Adrenal gland (tissue), 12 donors: Measurements from ENCODE around the gene BCL3. TPM values are rescaled to one million over a fixed set of nuclear protein-coding genes. Genes with fewer than 3 reads are reported as not detected.

ENCODE experiments used
- DNase-seq, 7 donors: peaks; one replicate each; pipeline ENCODE4 v3.0.0-alpha.2; 2019 to 2020
- H3K27ac ChIP-seq, 5 donors: fragments of 200-600 bp; sonication (generic) in 4 of 5; 1 replicate in 3 of 5; 2 replicates in 2 of 5; pipeline versions ENCODE4 v1.5.1 to v1.8.0; 2016 to 2020; ENCODE audit warnings: mild to moderate bottlenecking in 1 of 5
- H3K27me3 ChIP-seq: fragments of 200-600 bp; 2 replicates; pipeline ENCODE4 v1.8.0; 2021
- H3K36me3 ChIP-seq, 2 donors: fragments of 200-600 bp; replicated peaks in 1 of 2; 1 replicate in 1 of 2; 2 replicates in 1 of 2; pipeline versions ENCODE4 v1.5.1 to v1.8.0; 2018 to 2022
- H3K4me1 ChIP-seq, 2 donors: fragments of 200-600 bp; replicated peaks in 1 of 2; 1 replicate in 1 of 2; 2 replicates in 1 of 2; pipeline versions ENCODE4 v1.5.1 to v1.8.0; 2018 to 2021
- H3K4me3 ChIP-seq, 4 donors: fragments of 200-600 bp; sonication (generic) in 3 of 4; one replicate each; pipeline ENCODE4 v1.5.1; 2016 to 2018
- H3K9me3 ChIP-seq, 3 donors: fragments of 200-600 bp; sonication (generic) in 1 of 3; replicated peaks in 1 of 3; 1 replicate in 2 of 3; 2 replicates in 1 of 3; pipeline versions ENCODE4 v1.5.1 to v1.8.0; 2016 to 2021
- CTCF ChIP-seq, 6 experiments: fragments of 450-650 bp in 4 of 6; fragments of 200-600 bp in 2 of 6; sonication (generic) in 1 of 6; IDR thresholded peaks; 1 replicate in 5 of 6; 2 replicates in 1 of 6; pipeline versions ENCODE4 v1.5.1 to v1.8.0; 2016 to 2021; ENCODE audit warnings: antibody characterized with exemption in 6 of 6, mild to moderate bottlenecking in 2 of 6, moderate library complexity in 1 of 6
- POLR2A ChIP-seq, 2 donors: fragments of 450-650 bp; IDR thresholded peaks; one replicate each; pipeline ENCODE4 v1.6.1; 2017; ENCODE audit warnings: antibody characterized with exemption in 2 of 2, mild to moderate bottlenecking in 2 of 2, moderate library complexity in 1 of 2
- WGBS, 4 donors: extraction: QIAGEN DNeasy Blood & Tissue Kit in 2 of 4; methylation state at CpG; one replicate each; pipeline versions ENCODE4 v1.1.5 to v1.1.7; 2013 to 2017; 5-methylcytosine and 5-hydroxymethylcytosine counted together
- intact Hi-C, 2 donors: fragments of 100-400 bp; cut with DNase I; formaldehyde crosslinking; loops; one replicate each; pipeline versions ENCODE4 v1.14.1 to v1.15.0; 2022 to 2023
- polyA plus RNA-seq, 3 donors: library from polyadenylated mRNA; stranded (reverse); fragments of 200-250 nt in 2 of 3; fragments of 350-450 nt in 1 of 3; fragmentation: Illumina TruSeq in 1 of 3; extraction: RNeasy Lipid Tissue Mini Kit (QIAGEN cat#74804) in 1 of 3; gene quantifications; one replicate each; pipeline ENCODE4 v1.2.3, GENCODE V29; 2013 to 2014
- total RNA-seq, 9 donors: library from RNA; depleted of rRNA in 4 of 9; stranded (reverse); fragments of >200 nt in 4 of 9; fragments of 120-200 nt in 1 of 9; fragmentation: NEBNext Ultra II Directional in 1 of 9; extraction: Animal tissue kit (Norgen Biotek cat#: 25700) in 1 of 9; gene quantifications; one replicate each; pipeline versions ENCODE4 v1.1.0 to v1.2.4, GENCODE V29; 2013 to 2023
- donor health status: healthy with polysubstance abuse.
- donor health status: Bipolar disorder and iron deficiency.
- donor health status: DM: yes; HTN: yes; CAD: no.
- donor health status: DM: no; HTN: no; CAD: no.
- donor health status: DM: no; HTN: no; CAD: no.
- donor health status: DM: yes; HTN: yes; CAD: no.

The BCL3 gene
- total and polyA plus RNA-seq, 12 donors: 1.00 to 120 (median 46.7) TPM

- 79 to 94% (median 88%) methylated on average over 5 of the region's 5 CpGs for WGBS, 4 donors
- Histone ChIP-seq H3K4me3 (no peak overlapping the region), H3K27me3 (no peaks in the 10 kb centered on the region), H3K4me1 (peaks cover 3 to 4% of the 10 kb centered on the region in 2 donors), H3K27ac (no peak overlapping the region), H3K9me3 (no peaks in the 10 kb centered on the region), H3K36me3 (no peaks in the 10 kb centered on the region)
- DNase-seq: no peak
- intact Hi-C loops: no loop called here
- TF ChIP-seq POLR2A (IDR thresholded peaks at IDR 0.05) (no peak), CTCF (IDR thresholded peaks at IDR 0.05) (no peak)
These were observed 34.2 kb downstream of the BCL3 start for GRCh38 chr19:44782729-44783128.

- Histone ChIP-seq H3K27me3 (no peaks in the 10 kb centered on the region), H3K27ac (no peak overlapping the region), H3K4me1 (peaks cover 0 to 4% of the 10 kb centered on the region in 2 donors), H3K9me3 (no peaks in the 10 kb centered on the region), H3K36me3 (no peaks in the 10 kb centered on the region), H3K4me3 (no peak overlapping the region)
- no peak for DNase-seq
- TF ChIP-seq POLR2A (IDR thresholded peaks at IDR 0.05) (no peak), CTCF (IDR thresholded peaks at IDR 0.05) (no peak)
- intact Hi-C loops: no loop called here
- WGBS, 4 donors: 87 to 94% (median 90%) methylated on average over 4 of the region's 4 CpGs
These were observed 35.0 kb downstream of the BCL3 start for GRCh38 chr19:44783545-44783944.

- WGBS, 4 donors: 65 to 72% (median 68%) methylated on average over 3 of the region's 3 CpGs
These were observed 36.8 kb downstream of the BCL3 start for GRCh38 chr19:44785271-44785670.

GRCh38 chr19:44785993-44786392 is 37.5 kb downstream of the BCL3 start:
- Histone ChIP-seq H3K27ac (no peak overlapping the region), H3K27me3 (no peaks in the 10 kb centered on the region), H3K4me3 (no peak overlapping the region), H3K4me1 (peaks cover 0 to 4% of the 10 kb centered on the region in 2 donors), H3K9me3 (no peaks in the 10 kb centered on the region), H3K36me3 (no peaks in the 10 kb centered on the region)
- no peak for DNase-seq
- 89 to 91% (median 91%) methylated on average over 15 of the region's 15 CpGs for WGBS, 4 donors
- TF ChIP-seq POLR2A (IDR thresholded peaks at IDR 0.05) (no peak), CTCF (IDR thresholded peaks at IDR 0.05) (no peak)
- intact Hi-C loops: no loop called here

More at GRCh38 chr19:44785271-44785670, 36.8 kb downstream of the BCL3 start:
- Histone ChIP-seq H3K4me3 (no peak overlapping the region), H3K27ac (no peak overlapping the region), H3K9me3 (no peaks in the 10 kb centered on the region), H3K36me3 (no peaks in the 10 kb centered on the region), H3K4me1 (peaks cover 0 to 4% of the 10 kb centered on the region in 2 donors), H3K27me3 (no peaks in the 10 kb centered on the region)
- no peak for DNase-seq
- TF ChIP-seq CTCF (IDR thresholded peaks at IDR 0.05) (no peak), POLR2A (IDR thresholded peaks at IDR 0.05) (no peak)
- intact Hi-C loops: no loop called here
